HG03095 (cell line): ENCODE data around the gene PLOD2.
"Not testable (repeated sequence)": the region's sequence is repeated elsewhere in the genome, so short reads cannot be mapped to it uniquely, and the experiment has no call there.

ENCODE experiments used
- ATAC-seq: cut with Tn5 transposase; IDR thresholded peaks from one replicate; pipeline ENCODE4 v1.9.1; 2021; ENCODE audit warnings: moderate library complexity; ENCODE audit not compliant: unreplicated experiment

Gene PLOD2

DNA sequence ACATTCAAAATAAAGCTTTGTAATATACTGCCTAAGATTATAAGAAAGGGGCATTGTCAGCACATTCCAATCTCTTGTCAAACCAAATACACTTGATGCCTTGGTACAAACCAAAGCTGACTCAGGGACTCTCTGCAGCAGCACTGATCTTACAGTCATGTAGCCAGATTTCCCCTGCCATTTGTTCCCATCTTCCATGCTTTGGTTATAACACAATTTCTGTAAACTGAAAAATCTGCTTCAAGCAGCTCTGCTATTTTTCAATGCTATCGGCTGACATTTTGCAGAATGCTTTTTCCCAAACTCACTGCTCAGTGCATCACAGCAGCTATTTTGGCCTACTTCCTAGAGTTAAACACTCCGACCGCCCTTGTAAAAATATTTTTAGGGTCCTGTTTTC lies 18.2 kb downstream of the PLOD2 start:
- no peak for ATAC-seq

- no peak for ATAC-seq
These were observed 21.3 kb downstream of the PLOD2 start for GRCh38 chr3:146139586-146140110.

DNA sequence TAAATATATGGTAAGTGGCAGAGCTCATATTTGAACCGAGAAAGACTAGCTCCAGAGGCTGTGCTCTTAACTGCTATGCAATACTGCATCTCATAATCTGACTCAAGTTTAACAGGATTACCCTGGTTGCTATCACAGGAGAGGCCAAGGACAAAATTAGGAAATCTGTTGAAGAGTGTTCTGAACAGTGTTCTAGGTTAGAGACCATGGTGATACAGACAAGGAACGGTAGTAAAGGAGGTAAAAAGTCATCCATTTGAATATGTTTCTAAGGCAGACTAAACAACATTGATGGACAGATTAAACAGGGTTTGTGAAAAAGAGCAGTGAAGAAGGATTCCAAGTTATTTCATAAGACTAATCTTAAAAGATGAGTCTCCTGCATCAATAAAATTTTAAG lies 22.1 kb downstream of the PLOD2 start:
- no peak for ATAC-seq

DNA sequence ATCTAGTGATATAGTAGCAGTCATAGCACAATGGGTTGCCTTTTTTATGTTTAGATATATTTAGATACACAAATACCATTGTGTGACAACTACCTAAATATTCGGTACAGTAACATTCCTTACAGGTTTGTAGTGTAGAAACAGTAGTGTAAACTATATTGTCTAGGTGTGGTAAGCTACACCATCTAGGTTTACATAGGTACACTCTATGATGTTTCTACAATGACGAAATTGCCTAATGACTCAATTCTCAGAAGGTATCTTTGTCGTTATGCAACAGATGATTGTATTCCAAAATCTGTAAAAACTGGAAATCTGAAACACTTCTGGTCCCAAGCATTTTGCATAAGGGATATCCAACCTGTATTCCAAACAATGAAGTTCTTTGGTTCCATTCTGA lies 24.3 kb downstream of the PLOD2 start:
- no peak for ATAC-seq

GRCh38 chr3:146134348-146135117 lies 26.5 kb downstream of the PLOD2 start:
- no peak for ATAC-seq

- ATAC-seq = no peak
These were observed 27.5 kb downstream of the PLOD2 start for GRCh38 chr3:146133441-146133840.

DNA sequence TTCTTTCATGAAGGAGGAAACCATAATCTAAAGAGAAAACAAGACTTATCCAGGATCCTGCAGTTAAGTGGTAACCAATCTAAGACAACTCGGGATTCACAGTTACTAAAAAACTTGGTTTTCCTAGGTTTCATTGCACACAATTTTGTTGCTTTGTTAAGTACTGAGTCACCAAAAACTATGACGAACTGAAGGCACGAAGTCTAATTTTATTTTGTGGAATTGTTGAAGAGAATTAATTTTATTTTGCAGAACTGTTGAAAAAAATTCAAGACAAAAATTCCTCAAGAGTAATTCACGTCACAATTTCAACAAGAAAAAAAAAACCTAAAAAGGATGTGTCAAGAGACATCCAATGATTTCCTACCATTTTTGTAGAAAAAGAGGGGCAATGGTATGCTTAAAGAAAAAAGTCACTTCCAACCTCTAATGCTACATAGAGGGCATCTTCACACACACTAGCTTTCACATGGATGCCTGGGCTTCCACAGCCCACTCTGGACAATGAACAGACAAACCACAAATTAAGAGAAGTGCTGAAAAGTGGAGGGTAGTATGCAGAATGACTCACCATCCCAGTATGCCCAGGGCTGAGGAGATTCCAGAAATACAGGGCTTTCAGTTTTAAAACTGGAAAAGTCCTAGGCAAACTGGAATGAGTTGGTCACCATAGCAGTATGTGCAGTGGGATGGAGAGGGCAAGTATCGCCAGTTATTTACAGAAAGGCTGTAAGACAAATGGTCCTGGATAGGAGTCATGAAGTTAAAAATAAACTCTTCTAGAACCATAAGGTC lies 29.2 kb downstream of the PLOD2 start:
- no peak for ATAC-seq

DNA sequence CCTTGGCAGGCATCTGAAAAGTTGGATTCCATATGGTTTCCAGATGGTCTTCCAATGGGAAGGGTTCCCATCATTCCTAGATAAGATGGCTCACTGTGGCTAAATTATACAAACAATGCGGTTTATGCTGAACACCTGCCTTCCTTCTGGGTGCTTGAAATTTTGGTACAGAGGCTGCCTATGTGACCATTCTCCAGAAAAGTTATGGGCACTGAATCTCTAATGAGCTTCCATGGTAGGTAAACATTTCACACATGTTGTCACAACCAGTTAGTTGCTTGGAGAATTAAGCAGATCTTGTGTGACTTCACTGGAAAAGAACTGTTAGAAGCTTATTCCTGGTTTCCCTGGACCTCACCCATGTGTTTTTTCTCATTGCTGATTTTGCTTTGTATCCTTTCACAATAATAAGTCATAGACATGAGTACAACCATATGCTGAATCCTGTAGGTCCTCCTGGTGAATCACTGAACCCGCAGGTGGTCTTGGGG lies 30.1 kb downstream of the PLOD2 start:
- ATAC-seq = no peak

- ATAC-seq = no peak
These were observed 31.2 kb downstream of the PLOD2 start for GRCh38 chr3:146129750-146130149.

DNA sequence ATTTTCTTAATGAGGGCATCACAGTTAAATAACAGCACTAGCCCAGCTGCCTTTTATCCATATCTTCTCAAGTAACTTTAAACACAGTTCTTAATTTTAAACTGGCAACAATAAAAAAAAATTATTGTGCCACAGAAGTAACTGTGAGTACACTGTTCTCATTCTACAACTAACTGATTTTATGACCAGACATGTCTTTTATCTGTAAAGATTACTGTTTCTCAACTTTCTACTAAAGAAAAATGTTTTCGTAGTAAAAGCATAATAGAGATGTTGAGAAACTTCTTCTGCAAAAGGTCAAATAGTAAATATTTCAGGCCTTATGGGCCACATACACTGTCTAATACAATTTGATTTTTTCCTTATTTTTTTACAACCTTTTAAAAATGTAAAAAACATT lies 32.0 kb downstream of the PLOD2 start:
- no peak for ATAC-seq

- no peak for ATAC-seq
These were observed 32.8 kb downstream of the PLOD2 start for GRCh38 chr3:146128179-146128578.

- ATAC-seq = no peak
These were observed 35.0 kb downstream of the PLOD2 start for GRCh38 chr3:146125951-146126350.

GRCh38 chr3:146124126-146124801 lies 36.7 kb downstream of the PLOD2 start:
- no peak for ATAC-seq

GRCh38 chr3:146117406-146118285 lies 43.3 kb downstream of the PLOD2 start:
- ATAC-seq = no peak

DNA sequence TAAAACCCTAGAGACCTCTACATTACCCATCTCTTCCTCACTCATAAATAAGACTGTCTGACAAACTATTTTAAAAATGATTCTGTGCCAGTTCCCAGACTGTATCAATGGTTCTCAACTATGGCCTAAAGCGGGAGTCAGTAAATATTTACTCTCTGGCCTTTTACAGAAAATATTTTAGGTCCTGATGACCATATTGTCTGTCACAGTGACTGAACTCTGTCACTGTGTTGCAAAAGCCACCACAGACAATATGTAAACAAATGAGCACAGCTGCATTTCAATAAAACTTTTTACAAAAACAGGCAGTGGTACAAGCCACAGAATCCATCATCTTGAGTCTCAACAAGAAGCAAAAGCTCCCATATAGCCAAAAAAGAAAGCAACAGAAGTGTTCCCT lies 45.4 kb downstream of the PLOD2 start:
- ATAC-seq = no peak

- not testable (repeated sequence) for ATAC-seq
These were observed 47.2 kb downstream of the PLOD2 start for GRCh38 chr3:146113804-146114203.

- ATAC-seq = no peak
These were observed 49.6 kb downstream of the PLOD2 start for GRCh38 chr3:146111337-146111736.

DNA sequence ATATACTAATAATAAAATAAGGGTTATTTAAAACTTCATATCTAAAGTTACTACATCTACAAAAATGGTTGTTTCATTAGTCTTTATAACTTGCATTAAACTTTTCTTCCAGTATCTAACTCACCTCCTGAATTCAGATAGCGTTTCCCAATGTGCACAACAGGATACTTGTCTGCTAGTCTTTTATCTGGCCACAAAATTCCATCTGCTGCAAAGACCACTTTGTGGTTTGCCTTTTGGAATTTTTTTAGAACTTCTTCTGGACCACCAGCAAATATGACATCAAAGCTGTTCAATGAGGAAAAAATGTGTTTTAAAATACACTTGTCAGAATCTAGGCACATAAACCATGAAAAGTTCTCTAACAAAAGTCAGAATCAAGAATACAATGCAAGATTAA lies 50.8 kb downstream of the PLOD2 start:
- no peak for ATAC-seq

DNA sequence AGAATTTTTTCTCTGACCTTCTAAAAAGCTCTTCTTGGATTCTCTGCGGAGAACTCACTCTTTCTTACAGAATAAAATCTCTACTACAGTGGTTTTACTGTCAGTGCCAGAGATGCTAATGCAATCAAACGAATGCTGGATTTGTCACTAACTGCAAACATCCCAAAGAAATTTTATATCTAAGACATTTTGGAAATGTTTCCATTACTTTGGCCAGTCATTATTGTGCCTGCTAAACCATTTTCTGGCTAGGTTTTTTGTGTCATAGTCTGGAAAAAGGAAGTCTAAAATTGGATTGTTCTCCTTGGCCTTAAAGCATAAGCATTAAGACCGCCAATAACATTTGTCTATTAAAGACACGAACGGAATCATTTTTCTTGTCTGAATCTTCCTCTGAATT lies 54.0 kb downstream of the PLOD2 start:
- ATAC-seq = no peak

GRCh38 chr3:146104068-146104467 lies 56.9 kb downstream of the PLOD2 start:
- no peak for ATAC-seq
